Gastrocnemius medialis (tissue), 4 donors: ENCODE data around the gene ITGA5.

Experiments used
- CTCF ChIP-seq, 5 experiments: fragments of 450-650 bp in 3 of 5; fragments of 200-600 bp in 2 of 5; sonication (generic) in 2 of 5; IDR thresholded peaks in 4 of 5; conservative IDR thresholded peaks in 1 of 5; 1 replicate in 4 of 5; 2 replicates in 1 of 5; pipeline ENCODE4 v1.5.1; 2016 to 2019; ENCODE audit warnings: antibody characterized with exemption in 5 of 5, mild to moderate bottlenecking in 3 of 5, moderate library complexity in 3 of 5
- POLR2A ChIP-seq, 2 donors: fragments of 450-650 bp; IDR thresholded peaks; one replicate each; pipeline ENCODE4 v1.6.1; 2017; ENCODE audit warnings: antibody characterized with exemption in 2 of 2, mild to moderate bottlenecking in 2 of 2, moderate library complexity in 2 of 2

GRCh38 chr12:54405573-54405972 is 13.5 kb downstream of the ITGA5 start:
- TF ChIP-seq POLR2A (IDR thresholded peaks at IDR 0.05) (no peak), CTCF (IDR thresholded peaks at IDR 0.05 in 4 of 5, conservative IDR thresholded peaks at IDR 0.05 in 1 of 5) (no peak)
